ENCODE data around the gene SH3PXD2B. TPM values are rescaled to one million over a fixed set of nuclear protein-coding genes. Genes with fewer than 3 reads are reported as not detected.

Gene SH3PXD2B
- total and polyA plus RNA-seq, 10 of the 15 experiments (the other 5 are each of a cell fraction or from before 2014, with no cell fraction given) = 0.05 to 1.6 (median 0.57) TPM

DNA sequence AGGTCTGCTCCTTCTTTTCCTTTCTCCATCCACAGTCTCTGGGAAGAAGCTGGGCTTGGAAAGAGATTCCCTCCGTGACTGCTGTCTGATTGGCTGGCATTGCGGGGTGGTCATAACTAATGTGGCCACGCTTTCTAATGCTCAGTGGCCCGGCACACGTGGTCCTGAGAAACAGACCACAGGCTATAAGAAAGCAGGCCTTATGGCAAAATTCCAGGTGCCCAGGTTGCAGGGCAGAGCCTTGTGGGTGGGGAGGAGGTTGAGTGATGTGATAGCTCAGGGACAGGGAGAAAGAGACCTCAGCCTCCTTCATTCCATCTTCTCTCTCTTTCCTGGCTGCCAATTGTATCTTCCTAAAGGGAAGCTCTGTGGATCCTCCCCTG, 5.4 kb upstream of the SH3PXD2B start:
- Histone ChIP-seq H2AFZ (ENCODE audit: control insufficient read depth, low read depth, low read length) (no peak overlapping the region), H3K9me3 (replicated peaks; ENCODE audit: control insufficient read depth, insufficient read depth, low read length) (no peaks in the 10 kb centered on the region; the same call in 1 of the 3 replicates), H4K20me1 (ENCODE audit: control insufficient read depth, insufficient read depth) (no peaks in the 10 kb centered on the region), H3K4me1 (ENCODE audit: control insufficient read depth, insufficient read depth, low read length) (no peaks in the 10 kb centered on the region), H3K27me3 (replicated peaks in 1 of 2; ENCODE audit: control insufficient read depth in 2 of 2, insufficient read depth in 2 of 2, low read length in 1 of 2) (peaks cover 0 to 1% of the 10 kb centered on the region in 2 experiments; a peak in 1 of 4 replicates), H3K4me3 (no peak overlapping the region), H3K36me3 (ENCODE audit: control insufficient read depth in 2 of 2, insufficient read depth in 2 of 2, low read length in 1 of 2) (no peaks in the 10 kb centered on the region), H3K27ac (ENCODE audit: control insufficient read depth, insufficient read depth) (no peak overlapping the region), H3K9ac (ENCODE audit: control insufficient read depth, insufficient read depth, low read length) (no peak overlapping the region), H3K79me2 (ENCODE audit: control insufficient read depth, insufficient read depth, low read length) (no peaks in the 10 kb centered on the region), H3K4me2 (ENCODE audit: control insufficient read depth, insufficient read depth) (no peak overlapping the region)
- TF ChIP-seq ZNF384 (IDR thresholded peaks at IDR 0.05; ENCODE audit: borderline replicate concordance, low read depth, low read length) (no peak), BCL11A (IDR thresholded peaks at IDR 0.05; ENCODE audit: low read depth, low read length) (no peak), MXI1 (IDR thresholded peaks at IDR 0.05; ENCODE audit: low read depth, low read length) (no peak), ZBED1 (IDR thresholded peaks at IDR 0.05; ENCODE audit: borderline replicate concordance) (no peak), PML (IDR thresholded peaks at IDR 0.05; ENCODE audit: low read length) (no peak), BRCA1 (IDR thresholded peaks at IDR 0.05; ENCODE audit: low read depth, low read length) (no peak), NBN (IDR thresholded peaks at IDR 0.05) (no peak)
- TF ChIP-seq, protein P1, sequence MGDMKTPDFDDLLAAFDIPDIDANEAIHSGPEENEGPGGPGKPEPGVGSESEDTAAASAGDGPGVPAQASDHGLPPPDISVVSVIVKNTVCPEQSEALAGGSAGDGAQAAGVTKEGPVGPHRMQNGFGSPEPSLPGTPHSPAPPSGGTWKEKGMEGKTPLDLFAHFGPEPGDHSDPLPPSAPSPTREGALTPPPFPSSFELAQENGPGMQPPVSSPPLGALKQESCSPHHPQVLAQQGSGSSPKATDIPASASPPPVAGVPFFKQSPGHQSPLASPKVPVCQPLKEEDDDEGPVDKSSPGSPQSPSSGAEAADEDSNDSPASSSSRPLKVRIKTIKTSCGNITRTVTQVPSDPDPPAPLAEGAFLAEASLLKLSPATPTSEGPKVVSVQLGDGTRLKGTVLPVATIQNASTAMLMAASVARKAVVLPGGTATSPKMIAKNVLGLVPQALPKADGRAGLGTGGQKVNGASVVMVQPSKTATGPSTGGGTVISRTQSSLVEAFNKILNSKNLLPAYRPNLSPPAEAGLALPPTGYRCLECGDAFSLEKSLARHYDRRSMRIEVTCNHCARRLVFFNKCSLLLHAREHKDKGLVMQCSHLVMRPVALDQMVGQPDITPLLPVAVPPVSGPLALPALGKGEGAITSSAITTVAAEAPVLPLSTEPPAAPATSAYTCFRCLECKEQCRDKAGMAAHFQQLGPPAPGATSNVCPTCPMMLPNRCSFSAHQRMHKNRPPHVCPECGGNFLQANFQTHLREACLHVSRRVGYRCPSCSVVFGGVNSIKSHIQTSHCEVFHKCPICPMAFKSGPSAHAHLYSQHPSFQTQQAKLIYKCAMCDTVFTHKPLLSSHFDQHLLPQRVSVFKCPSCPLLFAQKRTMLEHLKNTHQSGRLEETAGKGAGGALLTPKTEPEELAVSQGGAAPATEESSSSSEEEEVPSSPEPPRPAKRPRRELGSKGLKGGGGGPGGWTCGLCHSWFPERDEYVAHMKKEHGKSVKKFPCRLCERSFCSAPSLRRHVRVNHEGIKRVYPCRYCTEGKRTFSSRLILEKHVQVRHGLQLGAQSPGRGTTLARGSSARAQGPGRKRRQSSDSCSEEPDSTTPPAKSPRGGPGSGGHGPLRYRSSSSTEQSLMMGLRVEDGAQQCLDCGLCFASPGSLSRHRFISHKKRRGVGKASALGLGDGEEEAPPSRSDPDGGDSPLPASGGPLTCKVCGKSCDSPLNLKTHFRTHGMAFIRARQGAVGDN (IDR thresholded peaks at IDR 0.05) = no peak
- POLR2A ChIA-PET = interaction anchor here (1.7 kb wide), 1 partner anchor 11 kb away, joined by 3 read pairs; no protein-coding TSS in a partner anchor
- no peak for ATAC-seq
- no peak for FAIRE-seq
- BruUV-seq (replicated peaks) = no TSS peak
- CTCF ChIA-PET = interaction anchor here (1.0 to 6.0 kb wide), 5 partner anchors 8 to 242 kb away, joined by 3 to 38 read pairs (median 7); no protein-coding TSS in a partner anchor
- DNase-seq (ENCODE audit: low read depth, low spot score) = no peak
- RAD21 ChIA-PET (ENCODE audit: unreplicated experiment) = interaction anchor here (3.3 kb wide), 1 partner anchor 238 kb away, joined by 18 read pairs; no protein-coding TSS in a partner anchor
- intact Hi-C loops (cut with micrococcal nuclease; ENCODE audit: unreplicated experiment) = no loop called here
- in situ Hi-C loops (cut with MboI) = no loop called here
- SMC1A ChIA-PET (ENCODE audit: uncharacterized antibody, unreplicated experiment) = interaction anchor here (0.8 kb wide), 1 partner anchor 208 kb away, joined by 3 read pairs; no protein-coding TSS in a partner anchor
- whole genome bisulfite sequencing (ENCODE audit: insufficient coverage, insufficient replicate concordance, low lambda C conversion rate, missing lambda C conversion rate) = 62% methylated on average over 5 of the region's 5 CpGs

All from GM12878 (cell line).